GM23338 (cell line): ENCODE data around the gene EXOSC7. TPM values are rescaled to one million over a fixed set of nuclear protein-coding genes. Genes with fewer than 3 reads are reported as not detected.
A peak's percentile ranks its signal among the peaks of the same experiment; 100 is the strongest.

Source experiments
- ATAC-seq: fragments of 200-7000 bp; cut with Tn5 transposase; 3 replicates; pipeline ENCODE4 v1.9.1; 2020
- DNase-seq: peaks from one replicate; pipeline ENCODE4 v3.0.0-alpha.2; 2015; ENCODE audit warnings: low spot score
- H2AFZ ChIP-seq: fragments of 200-600 bp; sonication (generic); 2 replicates; pipeline ENCODE4 v1.8.0; 2016; ENCODE audit warnings: antibody characterized with exemption, mild to moderate bottlenecking, moderate library complexity
- H3F3A ChIP-seq: fragments of 200-600 bp; sonication (generic); replicated peaks from 2 replicates; pipeline ENCODE4 v1.8.0; 2017; ENCODE audit warnings: antibody characterized with exemption, mixed run types, low read depth
- H3K27ac ChIP-seq: fragments of 200-600 bp; sonication (generic); 2 replicates; pipeline ENCODE4 v1.6.1; 2016; ENCODE audit warnings: low read depth
- H3K27me3 ChIP-seq: fragments of 200-600 bp; sonication (generic); 2 replicates; pipeline ENCODE4 v1.8.0; 2016; ENCODE audit warnings: mild to moderate bottlenecking, mixed run types, moderate library complexity; ENCODE audit not compliant: insufficient read depth
- H3K36me3 ChIP-seq: fragments of 200-600 bp; sonication (generic); 2 replicates; pipeline ENCODE4 v1.8.0; 2016; ENCODE audit warnings: mild to moderate bottlenecking; ENCODE audit not compliant: insufficient read depth
- H3K4me1 ChIP-seq: fragments of 200-600 bp; sonication (generic); 2 replicates; pipeline ENCODE4 v1.8.0; 2016; ENCODE audit warnings: mild to moderate bottlenecking, moderate library complexity; ENCODE audit not compliant: insufficient read depth
- H3K4me2 ChIP-seq: fragments of 200-600 bp; sonication (generic); 2 replicates; pipeline ENCODE4 v1.7.1; 2017; ENCODE audit warnings: mixed run types
- H3K4me3 ChIP-seq: fragments of 200-600 bp; sonication (generic); 2 replicates; pipeline ENCODE4 v1.6.1; 2016; ENCODE audit warnings: mixed run types
- H3K79me2 ChIP-seq: fragments of 200-600 bp; sonication (generic); replicated peaks from 2 replicates; pipeline ENCODE4 v1.8.0; 2017; ENCODE audit warnings: mild to moderate bottlenecking; ENCODE audit not compliant: insufficient read depth
- H3K9me2 ChIP-seq: fragments of 200-600 bp; sonication (generic); 2 replicates; pipeline ENCODE4 v1.8.0; 2017; ENCODE audit not compliant: insufficient read depth
- H4K20me1 ChIP-seq: fragments of 200-600 bp; sonication (generic); replicated peaks from 2 replicates; pipeline ENCODE4 v1.8.0; 2017; ENCODE audit warnings: mild to moderate bottlenecking; ENCODE audit not compliant: insufficient read depth
- H3K27ac Mint-ChIP-seq: 2 replicates; pipeline ENCODE4 v1.8.0; 2020; ENCODE audit warnings: inconsistent platforms, mild to moderate bottlenecking, moderate library complexity, mixed read lengths
- H3K27me3 Mint-ChIP-seq: 3 replicates; pipeline ENCODE4 v1.8.0; 2022; ENCODE audit warnings: low read depth, mild to moderate bottlenecking, moderate library complexity, mixed read lengths, inconsistent platforms; ENCODE audit not compliant: insufficient read depth, poor library complexity
- H3K36me3 Mint-ChIP-seq: 3 replicates; pipeline ENCODE4 v1.8.0; 2021; ENCODE audit warnings: low read depth, mild to moderate bottlenecking, inconsistent platforms, moderate library complexity, mixed read lengths
- H3K4me1 Mint-ChIP-seq: 3 replicates; pipeline ENCODE4 v1.8.0; 2020; ENCODE audit warnings: mild to moderate bottlenecking, inconsistent platforms, mixed read lengths
- H3K4me3 Mint-ChIP-seq: 3 replicates; pipeline ENCODE4 v1.8.0; 2021; ENCODE audit warnings: moderate library complexity, mild to moderate bottlenecking, inconsistent platforms, mixed read lengths
- H3K9me3 Mint-ChIP-seq: 3 replicates; pipeline ENCODE4 v1.8.0; 2020; ENCODE audit warnings: moderate library complexity, mild to moderate bottlenecking, inconsistent platforms, mixed read lengths
- CTCF ChIP-seq, 2 experiments: fragments of 200-600 bp in 1 of 2; sonication (generic) in 1 of 2; conservative IDR thresholded peaks; 2 replicates each; pipeline versions ENCODE4 v1.5.1 to v1.6.1; 2016 to 2017; ENCODE audit warnings: antibody characterized with exemption in 2 of 2, low read depth in 2 of 2, mild to moderate bottlenecking in 2 of 2, moderate library complexity in 1 of 2
- ETS1 ChIP-seq: IDR thresholded peaks from 2 replicates; pipeline ENCODE4 v1.6.1; 2016; ENCODE audit warnings: antibody characterized with exemption
- EZH2 ChIP-seq: fragments of 200-600 bp; sonication (generic); IDR thresholded peaks from one replicate; pipeline ENCODE4 v1.8.0; 2017; ENCODE audit warnings: antibody characterized with exemption, mild to moderate bottlenecking, low read depth; ENCODE audit not compliant: unreplicated experiment
- JUNB ChIP-seq: IDR thresholded peaks from one replicate; pipeline ENCODE4 v1.6.1; 2016; ENCODE audit warnings: antibody characterized with exemption; ENCODE audit not compliant: unreplicated experiment
- NANOG ChIP-seq: IDR thresholded peaks from 2 replicates; pipeline ENCODE4 v1.6.1; 2016; ENCODE audit warnings: antibody characterized with exemption, borderline replicate concordance
- POLR2AphosphoS5 ChIP-seq: IDR thresholded peaks from 2 replicates; pipeline ENCODE4 v1.6.1; 2016; ENCODE audit warnings: antibody characterized with exemption, low read depth
- REST ChIP-seq: IDR thresholded peaks from one replicate; pipeline ENCODE4 v1.6.1; 2018; ENCODE audit warnings: antibody characterized with exemption; ENCODE audit not compliant: unreplicated experiment
- ZNF114 ChIP-seq: fragments of 250-450 bp; sonication (Bioruptor Pico); IDR thresholded peaks from 2 replicates; pipeline ENCODE4 v1.5.0; 2020; ENCODE audit warnings: mild to moderate bottlenecking, moderate library complexity
- ZNF331 ChIP-seq: fragments of 250-450 bp; sonication (Bioruptor Pico); IDR thresholded peaks from 2 replicates; pipeline ENCODE4 v1.5.0; 2020; ENCODE audit warnings: low read depth, mild to moderate bottlenecking, moderate library complexity
- polyA plus RNA-seq: library from polyadenylated mRNA; unstranded; fragments of >200 nt; fragmentation: Nextera tagmentation; extraction: Ambion mirVana; gene quantifications from 2 replicates; pipeline ENCODE4 v1.2.1, GENCODE V29; 2016
- total RNA-seq: library from RNA; depleted of rRNA; stranded (reverse); fragments of >200 nt; shearing (Covaris generic); gene quantifications from 2 replicates; pipeline ENCODE4 v1.2.3, GENCODE V29; 2014

Gene EXOSC7
- total and polyA plus RNA-seq, 2 experiments from 2014 or later = 84.8 to 120 TPM

- no peak for TF ChIP-seq REST
Observed at GRCh38 chr3:45020534-45020933, 44.5 kb downstream of the EXOSC7 start (continued).

- H2AFZ ChIP-seq = no peak overlapping the region
- no peaks in the 10 kb centered on the region for H3K9me3 Mint-ChIP-seq
- no peaks in the 10 kb centered on the region for H3K79me2 ChIP-seq
- H3K36me3 Mint-ChIP-seq = no peaks in the 10 kb centered on the region
- DNase-seq (no peak), ATAC-seq (peak; percentile 47)
- no peak overlapping the region for H3K4me3 Mint-ChIP-seq
- H3K9me2 ChIP-seq = no peaks in the 10 kb centered on the region
- no peaks in the 10 kb centered on the region for H3K4me1 ChIP-seq
- H3K4me3 ChIP-seq = no peak overlapping the region
- H4K20me1 ChIP-seq = peaks cover 3% of the 10 kb centered on the region
- H3K27me3 ChIP-seq = no peaks in the 10 kb centered on the region
- peaks cover 9% of the 10 kb centered on the region; the same call in 2 of the 3 replicates for H3K4me1 Mint-ChIP-seq
- H3K27ac Mint-ChIP-seq = no peak overlapping the region
- peaks cover 5% of the 10 kb centered on the region for H3K27me3 Mint-ChIP-seq
- no peak overlapping the region for H3K4me2 ChIP-seq
- no peaks in the 10 kb centered on the region for H3F3A ChIP-seq
- H3K27ac ChIP-seq = no peak overlapping the region
- H3K36me3 ChIP-seq = no peaks in the 10 kb centered on the region
- TF ChIP-seq EZH2 = no peak
- no peak for TF ChIP-seq JUNB
- TF ChIP-seq ZNF114 (CRISPR knock-in tag) = no peak
- no peak for TF ChIP-seq CTCF (conservative IDR thresholded peaks at IDR 0.05; ENCODE audit: low read depth in 2 of 2)
- no peak for TF ChIP-seq REST
- TF ChIP-seq POLR2AphosphoS5 = no peak
- TF ChIP-seq NANOG = no peak
- no peak for TF ChIP-seq ETS1
- TF ChIP-seq ZNF331 (CRISPR knock-in tag) = no peak
Observed at GRCh38 chr3:45021524-45022297, 45.7 kb downstream of the EXOSC7 start.
